ENCODE results near the gene STK4.
"Not testable (repeated sequence)": the region's sequence is repeated elsewhere in the genome, so short reads cannot be mapped to it uniquely, and the experiment has no call there.

STK4 gene

DNA sequence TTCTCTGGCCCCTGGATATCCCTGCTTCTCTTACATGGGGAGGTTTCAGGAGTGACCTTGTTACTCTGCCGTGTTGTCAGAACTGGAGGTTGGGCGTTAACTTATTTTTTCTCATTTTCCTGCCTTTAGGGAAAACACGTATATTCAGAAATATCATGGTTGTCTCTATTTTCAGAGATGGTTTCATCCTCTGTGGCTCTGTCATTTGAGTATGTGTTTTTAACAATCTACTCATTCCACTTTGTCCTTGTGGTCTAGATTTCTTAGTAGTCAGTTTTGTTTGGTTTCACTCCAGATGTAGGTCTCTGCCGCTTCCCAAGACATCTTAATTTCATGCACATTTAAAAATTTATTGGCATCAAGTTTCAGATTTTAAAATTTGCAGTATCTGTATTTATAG, 88.7 kb downstream of the STK4 start:
- no peak for DNase-seq (ENCODE audit: low read depth)

DNA sequence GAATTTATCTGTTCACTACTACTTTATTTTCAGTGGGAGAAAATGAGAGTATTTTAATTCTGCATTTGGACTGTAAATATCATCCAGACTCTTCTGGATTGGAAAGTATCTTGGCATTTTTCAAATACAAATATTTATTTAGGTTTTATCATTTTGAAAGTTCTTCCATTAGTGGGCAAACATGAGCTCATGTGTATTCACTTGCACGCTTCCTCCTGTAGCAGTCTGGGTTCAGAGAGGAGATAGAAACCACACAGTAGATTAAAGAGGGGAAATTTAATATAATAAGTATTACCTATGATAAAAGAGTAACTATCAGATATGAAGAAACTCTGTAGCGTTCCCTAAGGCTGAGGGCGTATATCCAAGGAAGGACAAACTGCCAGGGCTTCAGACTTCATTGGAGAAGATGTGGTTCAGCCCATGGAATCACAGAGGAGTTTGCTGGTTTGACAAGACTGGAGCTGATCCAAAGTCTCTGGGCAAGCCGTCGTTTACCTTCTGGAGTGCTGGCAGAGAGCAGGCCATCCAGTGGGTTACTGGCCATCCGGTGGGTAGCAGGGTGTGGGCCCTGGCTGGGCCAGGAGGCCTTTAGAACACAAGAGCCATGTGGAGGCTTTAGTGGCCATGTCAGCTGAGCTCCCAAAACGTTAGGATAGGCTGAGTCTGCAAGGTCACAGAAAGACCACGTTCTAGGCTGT, 90.3 kb downstream of the STK4 start:
- no peak for DNase-seq (ENCODE audit: low read depth)

DNA sequence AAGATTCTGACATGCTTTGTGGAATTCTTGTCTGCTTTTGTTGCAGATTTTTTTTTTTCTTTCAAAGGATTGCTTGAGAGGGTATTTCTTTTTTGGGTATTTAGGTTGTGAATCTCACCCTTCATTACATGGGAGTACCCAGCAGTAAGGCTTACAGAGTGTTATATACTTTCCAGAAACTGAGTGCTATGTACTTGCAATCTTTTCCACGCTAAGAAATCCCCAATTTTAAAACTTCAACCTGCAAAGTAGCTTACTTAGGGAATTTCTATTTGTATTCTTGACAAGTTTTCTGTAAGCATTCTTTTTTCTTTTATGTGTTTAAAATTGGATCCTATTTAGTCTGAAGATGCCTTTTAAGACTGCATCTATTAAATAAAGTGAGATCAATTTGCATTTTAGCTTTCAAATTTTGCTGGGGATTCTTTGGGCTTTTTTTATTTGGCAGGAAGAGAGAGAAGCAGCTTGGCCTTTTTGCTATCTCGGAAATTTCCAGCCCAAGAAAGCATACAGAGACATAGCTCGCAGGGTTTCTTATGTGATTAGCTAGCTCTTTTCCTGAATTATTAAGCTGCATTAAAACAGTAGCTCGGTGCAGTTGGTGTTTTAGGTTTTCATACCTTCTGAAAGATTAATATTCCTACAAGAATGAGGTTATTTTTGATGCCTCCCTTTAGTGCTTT, 92.0 kb downstream of the STK4 start:
- no peak for DNase-seq (ENCODE audit: low read depth)

DNA sequence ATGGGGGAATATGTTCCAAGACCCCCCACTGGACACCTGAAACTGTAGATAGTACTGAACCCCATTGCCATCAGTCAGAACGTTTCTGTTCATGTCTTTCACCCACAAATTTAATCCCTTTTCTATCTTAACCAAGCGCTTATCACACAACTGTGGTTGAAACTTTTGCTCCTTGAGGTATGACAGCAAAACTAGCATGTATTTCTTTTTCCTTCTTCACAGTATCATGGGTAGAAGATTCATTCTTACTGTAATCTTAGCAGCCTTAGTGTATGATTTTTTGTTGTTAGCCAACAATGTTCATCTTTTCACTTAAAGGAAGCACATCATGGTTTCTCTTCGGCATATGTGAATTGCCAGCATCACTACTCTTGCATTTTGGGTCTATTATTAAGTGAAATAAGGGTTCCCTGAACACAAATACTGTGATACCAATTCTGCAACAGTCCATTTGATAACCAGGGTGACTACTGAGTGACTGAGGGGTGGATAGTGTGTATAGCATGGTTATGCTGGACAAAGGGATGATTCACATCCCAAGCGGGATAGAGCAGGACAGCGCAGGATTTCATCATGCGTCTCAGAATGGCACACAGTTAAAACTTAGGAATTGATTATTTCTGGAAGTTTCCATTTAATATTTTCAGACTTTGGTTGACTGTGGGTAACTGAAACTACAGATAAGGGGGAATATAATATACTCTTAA, 92.9 kb downstream of the STK4 start:
- DNase-seq (ENCODE audit: low read depth): no peak

DNA sequence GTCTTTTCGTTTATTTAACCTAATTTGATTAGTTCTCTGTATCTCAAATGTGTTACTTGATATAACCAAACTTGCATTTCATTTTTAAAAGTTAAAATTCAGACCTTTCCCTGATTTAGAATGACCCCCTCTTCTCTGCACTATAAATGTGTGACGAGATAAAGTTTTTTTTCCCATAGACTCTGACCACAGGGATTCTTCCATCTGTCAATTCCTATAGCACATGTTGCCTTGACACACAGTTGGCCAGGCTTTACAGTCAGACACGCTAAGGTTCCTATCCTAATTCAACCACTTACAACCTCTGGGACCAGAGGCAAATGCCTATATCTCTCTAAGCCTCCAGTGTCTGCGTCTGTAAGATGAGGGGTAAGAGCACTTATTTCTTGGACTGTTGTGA, 94.0 kb downstream of the STK4 start:
- no peak for DNase-seq (ENCODE audit: low read depth)

DNA sequence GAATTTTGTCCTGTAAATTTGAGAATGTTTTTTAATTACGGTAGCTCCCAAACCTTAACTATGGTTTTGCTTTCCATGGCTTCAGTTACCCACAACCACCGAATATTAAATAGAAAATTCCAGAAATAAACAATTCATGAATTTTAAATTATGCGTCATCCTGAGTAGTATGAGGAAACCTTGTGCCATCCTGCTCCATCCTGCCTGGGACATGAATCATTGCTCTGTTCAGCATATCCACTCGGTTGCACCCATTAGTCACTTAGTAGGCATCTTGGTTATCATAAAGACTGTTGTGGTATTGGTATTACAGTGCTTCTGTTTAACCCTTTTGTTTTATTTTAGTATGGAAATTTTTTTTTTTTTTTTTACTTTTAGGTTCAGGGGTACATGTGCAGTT, 94.9 kb downstream of the STK4 start:
- DNase-seq (ENCODE audit: low read depth): no peak

DNA sequence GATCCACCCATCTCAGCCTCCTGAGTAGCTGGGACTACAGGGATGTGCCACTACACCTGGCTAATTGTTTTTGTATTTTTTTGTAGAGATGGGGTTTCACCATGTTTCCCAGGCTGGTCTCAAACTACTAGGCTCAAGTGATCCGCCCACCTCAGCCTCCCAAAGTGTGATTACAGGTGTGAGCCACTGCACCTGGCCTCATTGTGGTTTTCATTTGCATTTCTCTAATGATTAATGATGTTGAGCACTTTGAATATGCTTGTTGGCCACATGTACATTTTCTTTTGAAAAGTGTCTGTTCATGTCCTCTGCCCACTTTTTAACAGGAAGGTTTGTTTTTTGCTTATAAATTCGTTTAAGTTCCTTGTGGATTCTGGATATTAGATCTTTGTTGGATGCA, 96.8 kb downstream of the STK4 start:
- DNase-seq (ENCODE audit: low read depth): not testable (repeated sequence)

DNA sequence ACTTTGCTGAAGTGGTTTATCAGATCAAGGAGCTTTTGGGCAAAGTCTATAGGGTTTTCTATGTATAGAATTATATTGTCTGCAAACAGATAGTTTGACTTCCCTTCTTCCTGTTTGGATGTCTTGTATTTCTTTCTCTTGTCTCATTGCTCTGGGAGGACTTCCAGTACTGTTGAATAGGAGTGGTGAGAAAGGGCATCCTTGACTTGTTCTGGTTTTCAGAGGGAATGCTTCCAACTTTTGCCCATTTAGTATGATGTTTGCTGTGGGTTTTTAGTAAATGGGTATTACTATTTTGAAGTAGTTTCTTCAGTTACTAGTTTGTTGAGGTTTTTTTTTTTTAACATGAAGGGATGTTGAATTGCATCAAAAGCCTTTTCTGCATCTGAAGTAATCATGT, 98.5 kb downstream of the STK4 start:
- no peak for DNase-seq (ENCODE audit: low read depth)

DNA sequence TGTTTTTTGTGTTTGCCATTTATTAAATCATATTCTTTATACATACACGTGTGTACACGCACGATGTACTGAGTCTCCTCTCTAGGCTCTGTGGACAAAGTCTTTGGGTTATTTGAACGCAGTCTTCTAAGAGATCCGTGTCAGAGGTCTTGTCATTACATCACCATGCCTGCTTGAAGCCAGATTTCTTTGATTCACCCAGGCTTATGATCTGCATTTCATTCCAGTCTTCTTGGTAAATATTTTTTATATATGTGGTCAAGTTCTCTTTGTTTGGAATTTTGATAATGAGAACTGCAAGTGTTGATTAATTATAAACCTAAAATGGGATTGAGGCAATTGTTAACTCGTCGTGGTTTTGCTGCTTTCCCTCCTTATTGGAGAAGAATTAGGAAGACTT, 100.1 kb downstream of the STK4 start:
- no peak for DNase-seq (ENCODE audit: low read depth)

DNA sequence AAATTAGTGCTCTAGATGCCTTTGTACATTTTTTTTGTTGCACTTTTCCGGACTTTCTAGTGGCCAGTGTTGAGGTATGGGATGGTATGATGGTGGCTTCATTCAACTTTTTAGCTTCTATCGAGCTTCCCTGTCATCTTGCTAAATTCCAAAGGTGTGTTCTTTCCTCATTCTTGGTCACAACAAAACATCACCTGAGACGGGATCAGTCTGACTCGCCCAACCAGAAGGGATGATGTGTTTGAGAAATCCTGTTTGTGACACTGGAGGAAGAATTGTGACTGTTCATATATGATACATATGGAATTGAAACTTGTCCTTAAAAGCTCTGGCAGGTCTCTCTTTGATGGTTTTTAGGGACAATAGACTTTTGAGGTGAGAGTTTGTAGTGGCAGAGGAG, 100.8 kb downstream of the STK4 start:
- DNase-seq (ENCODE audit: low read depth): no peak

DNA sequence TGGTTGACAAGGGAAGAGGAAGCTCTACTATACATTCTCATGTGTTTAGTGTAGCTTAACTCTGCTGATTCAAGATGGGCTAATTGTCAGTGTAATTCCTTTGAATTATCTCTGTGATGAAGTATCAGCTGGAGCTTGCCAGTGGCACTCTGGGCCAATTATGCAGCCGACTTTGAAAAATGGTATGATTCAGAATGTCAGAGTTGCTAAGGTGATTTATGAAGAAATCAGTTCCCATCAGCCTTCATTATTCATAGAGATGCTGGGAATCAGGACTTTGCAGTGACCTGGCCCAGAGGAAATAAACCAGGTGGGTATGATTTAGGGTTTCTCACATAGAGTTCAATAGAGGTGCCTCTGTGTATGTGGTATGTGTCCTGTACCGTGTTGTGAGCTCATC, 101.2 kb downstream of the STK4 start:
- DNase-seq (ENCODE audit: low read depth): no peak

DNA sequence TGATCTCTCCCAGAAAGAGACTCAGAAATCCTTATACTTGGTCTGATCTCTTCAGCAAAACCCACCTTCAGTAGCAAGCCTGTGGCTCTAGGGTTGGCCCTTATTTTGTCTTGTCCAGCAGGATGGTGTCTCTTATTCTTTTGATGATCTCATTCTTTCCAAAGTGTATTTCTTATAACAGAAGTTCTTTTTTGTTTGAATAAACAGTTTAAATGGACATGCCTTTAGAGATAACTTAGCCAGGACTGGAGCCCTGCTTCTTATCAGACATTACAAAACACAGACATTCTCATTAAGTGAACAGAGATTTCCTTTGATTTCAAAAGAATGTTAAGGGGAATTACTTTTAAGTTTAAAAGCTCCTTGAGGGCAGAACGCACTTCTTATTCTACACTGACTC, 102.9 kb downstream of the STK4 start:
- DNase-seq (ENCODE audit: low read depth): no peak

DNA sequence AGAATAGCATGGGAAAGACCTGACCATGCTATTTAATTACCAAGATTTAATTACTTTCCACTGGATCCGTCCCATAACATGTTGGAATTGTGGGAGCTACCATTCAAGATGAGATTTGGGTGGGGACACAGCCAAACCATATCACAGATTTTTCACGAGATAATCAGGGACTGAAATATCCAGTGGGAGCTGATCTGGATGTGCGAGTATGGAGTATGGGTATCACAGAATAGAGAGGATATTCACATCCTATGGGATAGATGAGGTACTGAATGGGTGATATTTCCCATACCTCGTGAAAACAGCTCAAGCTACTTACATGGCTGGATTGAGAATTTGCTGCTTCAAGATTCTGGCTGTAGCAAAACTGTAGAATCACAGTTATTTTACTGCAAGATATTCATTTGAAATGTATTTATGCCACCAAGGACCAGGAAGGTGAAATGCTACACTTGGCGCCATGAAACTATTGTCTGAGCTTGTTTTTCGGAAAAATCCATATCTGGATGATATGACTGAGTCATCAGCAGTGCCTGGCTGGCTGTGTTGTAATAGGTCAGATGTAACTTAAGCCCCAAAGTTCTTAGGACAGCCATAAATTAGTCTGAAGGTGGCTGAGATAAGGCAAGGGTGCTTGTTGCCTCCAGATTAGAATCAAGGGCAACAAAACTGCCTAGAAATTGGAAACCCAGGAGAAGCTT, 104.8 kb downstream of the STK4 start:
- no peak for DNase-seq (ENCODE audit: low read depth)

DNA sequence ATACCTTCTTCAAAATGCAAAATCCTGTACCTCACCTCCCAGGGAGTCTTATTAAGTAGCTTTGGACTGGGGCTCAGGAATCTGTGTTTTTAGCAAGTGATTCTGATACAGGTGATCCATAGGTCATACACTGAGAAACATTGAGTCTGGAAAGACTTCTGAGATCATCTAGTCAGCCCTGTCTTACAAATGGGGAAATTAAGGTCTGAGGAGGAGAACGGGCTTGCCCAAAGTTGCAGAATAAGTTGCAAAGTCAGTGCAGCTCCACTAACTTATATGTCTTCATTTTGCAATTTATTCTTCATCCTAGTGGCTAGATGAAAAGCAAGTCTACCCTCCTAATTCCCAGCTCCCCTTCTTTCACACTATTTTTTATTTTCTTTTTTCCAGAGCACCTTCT, 105.8 kb downstream of the STK4 start:
- no peak for DNase-seq (ENCODE audit: low read depth)

DNA sequence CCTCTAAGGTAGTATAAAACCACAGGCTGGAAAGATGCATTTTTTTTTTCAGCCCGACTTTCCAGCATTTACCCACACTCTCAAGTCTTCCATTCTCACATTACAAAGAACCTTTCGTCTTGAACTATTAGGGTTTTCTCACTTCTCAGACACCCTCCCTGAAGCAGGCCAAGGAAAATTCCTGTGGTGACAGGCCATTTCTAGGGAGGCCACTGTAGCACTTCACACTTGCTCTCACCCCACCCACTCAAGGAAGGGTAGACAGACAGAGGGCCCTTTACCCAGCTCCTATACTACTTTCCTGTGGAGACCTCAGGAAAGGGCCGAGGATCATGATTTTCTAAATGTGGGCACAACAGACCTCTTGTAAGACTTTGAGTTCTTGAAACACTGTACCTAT, 106.9 kb downstream of the STK4 start:
- no peak for DNase-seq (ENCODE audit: low read depth)

DNA sequence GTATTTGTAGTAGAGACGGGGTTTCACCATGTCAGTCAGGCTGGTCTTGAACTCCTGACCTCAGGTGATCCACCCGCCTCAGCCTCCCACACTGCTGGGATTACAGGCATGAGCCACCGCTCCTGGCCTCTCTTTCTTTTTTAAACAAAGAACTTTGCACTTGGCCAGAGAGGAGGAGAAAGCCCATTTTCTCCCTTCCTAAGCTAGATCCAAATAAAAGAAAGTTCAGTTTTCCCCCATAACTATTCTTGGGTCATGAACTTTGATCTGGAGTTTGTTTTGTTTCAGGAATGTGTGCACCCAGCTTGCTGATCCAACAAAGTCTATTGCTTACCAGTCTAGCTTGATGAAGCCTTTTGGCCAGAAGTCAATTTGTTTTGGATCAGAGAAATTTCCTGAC, 111.2 kb downstream of the STK4 start:
- no peak for DNase-seq (ENCODE audit: low read depth)

DNA sequence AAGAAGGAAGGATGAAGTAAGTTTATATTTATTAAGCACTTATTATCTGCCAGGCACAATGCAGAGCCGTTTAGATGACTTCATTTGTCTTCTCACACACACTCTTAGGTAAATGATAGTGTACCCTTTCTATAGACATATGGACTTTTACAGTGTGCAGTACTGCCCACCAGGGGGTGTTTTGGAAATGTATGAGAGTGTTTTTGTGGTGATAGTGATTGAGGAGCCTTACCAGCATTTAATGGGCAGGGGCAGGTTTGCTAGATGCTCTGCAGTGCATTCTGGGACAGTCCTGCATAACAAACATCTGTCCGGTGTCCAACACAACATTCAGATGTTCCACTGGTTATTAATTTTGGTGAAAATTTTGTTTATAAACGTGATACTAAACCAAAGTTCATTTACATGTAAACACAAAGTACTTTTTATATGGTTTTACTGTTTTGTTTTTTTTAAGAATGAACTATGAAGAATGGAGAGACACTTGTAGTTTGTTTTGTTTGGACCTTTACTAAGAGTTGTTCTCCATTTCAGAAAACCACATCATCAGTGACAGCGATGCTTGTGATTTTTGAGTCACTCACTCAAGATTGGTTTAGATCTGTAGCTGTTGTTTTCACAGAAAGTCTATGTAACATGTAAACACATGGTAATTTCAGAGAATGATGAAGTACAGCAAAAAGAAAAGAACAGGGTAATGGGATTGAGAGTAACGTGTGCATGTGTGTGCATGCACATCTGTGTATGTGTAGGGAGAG, 114.7 kb downstream of the STK4 start:
- DNase-seq (ENCODE audit: low read depth): no peak

DNA sequence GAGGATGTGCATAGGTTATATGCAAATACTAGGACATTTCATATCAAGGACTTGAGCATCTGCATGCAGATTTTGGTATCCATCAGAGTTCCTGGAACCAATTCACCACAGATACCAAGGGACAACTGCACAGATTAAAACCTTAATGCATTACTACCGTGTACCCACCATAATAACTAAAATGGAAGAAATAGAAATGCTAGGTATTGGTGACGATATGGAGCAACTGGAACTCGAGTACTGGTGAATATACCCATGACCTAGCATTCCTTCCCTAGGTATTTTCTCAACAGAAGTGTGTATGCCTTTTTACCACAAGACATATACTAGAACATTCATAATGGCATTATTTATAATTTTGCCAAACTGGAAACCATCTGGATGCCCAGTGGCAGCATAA, 116.2 kb downstream of the STK4 start:
- no peak for DNase-seq (ENCODE audit: low read depth)

DNA sequence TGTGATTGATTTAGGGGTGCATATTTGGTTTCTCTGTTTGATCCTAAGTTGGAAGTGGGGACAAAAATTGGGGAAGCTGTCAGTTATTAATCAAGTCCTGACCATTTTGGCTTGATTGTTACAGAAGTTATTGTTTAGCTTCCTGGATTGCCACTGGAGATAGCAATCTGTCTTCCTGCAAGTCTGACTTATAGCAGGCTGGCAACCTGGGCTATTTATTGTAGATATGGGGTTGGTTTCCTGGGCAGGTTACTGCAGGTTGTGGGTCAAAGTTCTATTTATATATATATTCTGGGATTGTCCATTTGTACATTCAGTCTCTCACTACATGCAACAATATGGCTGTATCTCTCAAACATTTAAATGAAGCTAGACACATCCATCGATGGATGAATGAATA, 116.8 kb downstream of the STK4 start:
- DNase-seq (ENCODE audit: low read depth): no peak

DNA sequence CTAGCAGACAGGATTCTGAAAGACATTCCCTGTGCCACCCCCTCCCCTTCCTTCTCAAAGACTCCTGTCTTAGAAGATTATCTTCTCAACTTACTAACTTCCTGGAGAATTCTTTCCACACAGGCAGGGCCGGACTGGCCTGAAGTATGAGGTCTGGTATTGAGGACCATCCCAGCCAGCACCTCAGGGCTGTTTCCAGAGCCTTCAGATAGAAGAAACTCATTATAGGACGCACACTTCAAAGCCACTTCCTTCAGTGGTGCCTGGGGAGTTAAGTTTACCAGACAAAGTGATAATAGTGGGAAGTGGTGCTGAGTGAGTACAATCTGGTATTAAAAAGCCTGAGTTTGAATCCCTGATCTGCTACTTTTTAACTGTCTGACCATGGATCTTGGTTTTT, 119.0 kb downstream of the STK4 start:
- no peak for DNase-seq (ENCODE audit: low read depth)

DNA sequence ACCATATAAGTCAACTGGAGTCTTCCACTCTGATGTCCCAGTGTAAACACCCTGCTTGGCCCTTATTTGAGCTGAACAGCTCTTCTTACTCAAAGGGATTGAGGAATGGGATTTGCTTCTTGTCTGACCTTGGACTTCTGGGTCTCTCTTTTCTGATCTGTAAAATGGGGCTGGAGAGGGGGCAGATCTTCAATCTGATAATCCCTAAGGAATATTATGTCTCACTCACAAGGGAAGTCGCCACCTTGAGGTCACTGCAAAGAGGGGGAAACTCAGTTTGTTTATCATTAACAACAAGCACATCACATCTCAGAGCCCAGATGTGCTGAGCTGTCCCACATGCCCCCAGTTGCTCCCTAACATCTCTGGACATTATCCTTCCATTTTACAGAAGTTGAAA, 119.6 kb downstream of the STK4 start:
- DNase-seq (ENCODE audit: low read depth): no peak

DNA sequence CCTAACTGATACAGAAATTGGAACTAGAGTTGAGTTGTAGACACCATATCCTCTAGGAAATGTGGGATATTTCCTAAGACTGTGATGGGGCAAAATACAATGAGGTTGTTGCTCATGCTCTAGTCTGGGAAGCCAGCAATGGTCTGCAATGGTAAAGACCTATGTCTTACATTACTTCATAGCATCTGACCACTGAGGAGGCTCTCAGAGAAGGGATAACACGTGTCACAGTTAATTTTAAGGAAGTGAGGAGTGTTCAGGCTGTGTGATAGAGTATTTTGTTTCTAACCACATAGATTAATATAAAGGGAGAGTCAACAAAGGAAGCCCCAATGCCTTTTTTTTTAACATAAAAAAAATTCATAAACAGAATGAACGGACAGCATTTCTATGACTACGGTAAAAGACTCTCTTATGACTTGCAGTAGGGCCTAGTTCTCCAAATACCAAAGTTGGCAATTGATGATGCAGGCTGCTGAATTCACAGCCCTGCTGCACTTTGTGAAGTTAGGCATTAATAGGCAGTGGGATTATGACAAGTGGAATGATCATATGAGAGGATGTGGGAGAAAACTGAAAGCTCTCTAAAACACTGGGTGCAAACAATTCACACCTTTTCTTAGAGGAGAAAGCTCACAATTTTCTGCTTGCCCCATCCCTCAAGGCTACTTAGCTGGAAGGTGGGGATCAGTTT, 120.9 kb downstream of the STK4 start:
- DNase-seq (ENCODE audit: low read depth): no peak
